Activated effector memory CD4-positive, alpha-beta T cell treated with anti-CD3 and anti-CD28 coated beads, Interleukin-2, amount 50 U/mL, for 16 hours (primary cell): ENCODE results near the gene SHROOM3.
A peak's percentile ranks its signal among the peaks of the same experiment; 100 is the strongest.

ENCODE experiments used
- DNase-seq: peaks from one replicate; pipeline ENCODE4 v3.0.0-alpha.2; 2020

SHROOM3 gene

DNA sequence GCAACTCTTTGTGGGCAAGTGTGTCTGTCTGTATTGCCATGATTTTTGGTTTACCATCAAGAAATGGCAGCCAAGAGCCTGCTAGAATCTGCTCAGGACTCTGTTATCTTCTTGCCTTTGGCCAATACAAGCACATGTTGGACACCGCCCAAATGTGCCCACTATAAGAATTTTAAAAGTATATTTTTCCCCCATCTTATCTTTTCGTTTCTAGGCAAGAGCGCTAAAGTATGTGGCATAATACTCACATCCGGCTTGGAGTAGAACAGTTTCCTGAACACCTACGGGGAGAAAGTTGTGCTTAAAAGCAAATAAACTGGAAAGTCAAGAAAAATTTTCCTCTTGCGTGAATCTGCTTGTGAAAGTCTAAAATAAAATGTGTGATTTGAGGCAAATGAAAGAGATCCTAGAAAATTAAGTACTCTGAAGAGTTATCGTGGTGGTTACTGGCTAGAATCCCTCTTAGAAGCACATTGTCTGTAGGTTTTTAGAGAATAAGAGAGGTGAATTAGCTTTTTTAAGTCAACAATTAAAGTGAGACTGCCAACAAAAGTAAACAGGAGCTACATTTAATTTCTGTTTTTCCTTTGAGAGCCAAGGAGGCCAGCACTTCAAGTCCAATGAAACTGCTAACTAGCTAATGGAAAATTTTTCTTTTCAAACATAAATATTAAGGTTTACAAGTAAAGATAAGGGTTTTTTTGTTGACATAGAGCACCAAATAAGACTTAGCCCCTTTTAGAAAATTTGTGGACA is 242.7 kb downstream of the SHROOM3 start:
- DNase-seq: no peak

DNA sequence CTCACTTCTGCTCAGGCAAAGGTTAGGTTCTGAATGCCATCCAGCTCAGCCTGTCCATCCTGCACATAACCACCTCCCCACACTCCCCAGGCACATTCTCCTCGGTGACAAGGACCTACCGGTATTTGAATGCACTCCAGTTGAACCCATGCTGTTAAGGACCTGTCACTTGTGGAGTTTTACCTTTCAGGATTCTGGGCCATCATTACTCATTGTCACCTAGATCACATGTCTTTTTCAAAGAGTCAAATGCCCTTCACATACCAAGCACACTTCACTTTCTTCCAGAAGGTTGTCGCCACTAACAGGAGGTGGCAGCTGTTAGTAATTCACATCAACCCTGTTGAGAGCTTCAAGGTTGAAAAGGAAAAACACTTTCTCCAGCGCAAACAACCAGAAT is 244.7 kb downstream of the SHROOM3 start:
- DNase-seq: no peak

DNA sequence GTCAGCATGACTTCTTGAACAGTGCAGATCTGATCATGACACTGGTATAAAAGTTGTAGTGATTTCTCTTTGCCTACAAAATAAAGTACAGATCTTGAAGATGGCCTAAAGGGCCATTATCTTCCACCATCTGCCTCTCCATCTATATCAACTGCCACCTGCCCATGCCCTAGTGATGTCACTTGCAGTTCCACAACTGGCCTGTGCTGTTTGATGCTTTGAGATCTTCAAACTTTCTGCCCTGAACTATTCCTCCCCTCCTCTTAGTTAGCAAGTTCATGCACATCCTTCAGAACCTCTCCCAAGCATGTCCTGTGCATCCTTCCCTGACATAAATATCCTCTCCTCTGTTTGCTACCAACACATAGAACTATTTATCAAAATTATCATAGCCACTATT is 245.9 kb downstream of the SHROOM3 start:
- no peak for DNase-seq

DNA sequence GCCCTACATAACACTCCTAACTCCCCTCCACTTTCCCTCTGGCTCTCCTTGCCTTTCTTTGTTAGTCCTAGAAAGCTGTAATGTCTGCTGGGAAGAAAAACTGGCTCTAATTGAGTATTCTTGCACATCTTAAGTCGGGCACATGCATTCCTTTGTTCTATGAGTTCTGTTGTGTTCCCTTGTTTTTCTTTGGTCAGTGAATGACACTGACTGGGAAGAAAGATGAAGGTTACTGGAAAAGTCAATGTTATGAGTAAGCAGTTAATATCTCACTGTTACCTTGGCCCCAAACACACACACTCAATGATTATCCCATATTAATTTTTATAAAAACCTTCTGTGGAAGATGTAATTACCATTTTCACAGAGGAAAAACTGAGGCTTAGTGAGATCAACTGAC is 247.0 kb downstream of the SHROOM3 start:
- DNase-seq: no peak

DNA sequence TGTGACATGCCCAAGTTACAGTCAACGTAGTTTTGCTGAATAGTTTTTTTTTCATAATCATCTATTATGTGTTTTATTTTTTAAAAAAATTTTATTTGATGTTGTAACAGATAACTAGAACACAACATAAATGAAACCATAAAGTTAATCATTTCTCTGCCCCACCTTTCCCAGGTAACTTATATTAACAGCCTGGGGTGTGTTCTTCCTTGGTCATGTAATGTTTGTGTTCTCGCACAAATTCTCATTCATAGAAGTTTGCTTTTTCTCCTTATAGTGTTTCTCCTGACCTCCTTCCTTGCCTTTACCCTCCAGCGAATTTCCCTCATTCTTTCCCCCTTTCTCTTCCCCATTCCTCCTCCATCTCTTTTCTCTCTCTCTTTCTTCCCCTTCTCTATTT is 248.1 kb downstream of the SHROOM3 start:
- DNase-seq: no peak

DNA sequence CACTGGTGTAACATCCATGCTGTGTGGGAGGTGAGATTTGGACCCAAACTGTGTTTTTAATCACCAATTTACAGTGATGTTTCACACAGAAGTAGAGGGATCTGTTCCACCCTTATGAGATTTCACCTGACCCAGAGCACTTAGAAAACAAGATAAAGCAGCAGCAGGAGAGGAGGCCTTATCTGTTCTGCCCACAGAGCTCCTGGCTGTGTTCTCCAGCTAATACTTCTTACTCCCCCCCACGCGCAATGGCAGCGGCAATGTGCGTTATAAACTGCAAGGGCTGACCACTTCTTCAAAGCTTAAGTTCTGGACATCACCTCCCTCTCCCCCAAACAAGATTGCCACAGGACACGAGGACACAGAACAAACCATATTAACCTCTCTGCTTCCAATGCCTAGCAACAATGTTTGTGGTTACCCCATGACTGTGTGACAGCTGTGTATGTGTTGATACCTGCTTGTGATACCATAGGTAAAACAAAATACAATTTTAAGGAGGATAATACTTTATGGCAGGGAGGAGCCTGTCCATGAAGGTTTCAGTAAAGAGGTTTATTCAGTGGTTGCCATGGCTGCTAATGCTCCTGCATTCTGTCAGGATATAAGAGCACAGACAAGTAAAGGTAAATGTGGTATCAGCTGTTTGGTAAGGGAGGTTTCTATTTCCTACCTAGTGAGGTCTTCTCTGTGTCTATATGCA is 252.9 kb downstream of the SHROOM3 start:
- no peak for DNase-seq

DNA sequence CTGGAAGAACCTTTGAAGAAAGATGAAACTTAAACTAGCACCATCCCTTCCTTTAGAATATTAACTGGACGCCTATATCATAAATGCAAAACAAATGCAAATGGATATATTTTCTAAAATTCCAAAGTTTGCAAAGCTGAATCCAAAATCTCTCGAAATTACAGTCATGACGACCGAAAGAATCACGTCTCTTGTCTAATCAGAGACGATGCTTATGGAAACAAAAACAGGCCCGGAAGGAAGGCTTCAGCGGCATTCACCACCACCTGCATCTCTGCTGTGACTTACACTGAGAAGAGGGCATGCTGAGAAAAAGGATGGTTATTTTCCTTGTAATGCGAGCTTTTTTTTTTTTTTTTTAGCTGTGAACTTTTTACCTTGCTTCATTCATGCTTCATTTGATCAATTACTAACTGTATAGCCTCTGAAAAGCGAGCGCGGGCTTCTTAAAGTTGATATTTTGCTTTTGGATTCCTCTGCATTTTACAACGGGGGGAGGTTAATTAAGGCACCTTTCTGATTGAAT is 253.7 kb downstream of the SHROOM3 start:
- no peak for DNase-seq

DNA sequence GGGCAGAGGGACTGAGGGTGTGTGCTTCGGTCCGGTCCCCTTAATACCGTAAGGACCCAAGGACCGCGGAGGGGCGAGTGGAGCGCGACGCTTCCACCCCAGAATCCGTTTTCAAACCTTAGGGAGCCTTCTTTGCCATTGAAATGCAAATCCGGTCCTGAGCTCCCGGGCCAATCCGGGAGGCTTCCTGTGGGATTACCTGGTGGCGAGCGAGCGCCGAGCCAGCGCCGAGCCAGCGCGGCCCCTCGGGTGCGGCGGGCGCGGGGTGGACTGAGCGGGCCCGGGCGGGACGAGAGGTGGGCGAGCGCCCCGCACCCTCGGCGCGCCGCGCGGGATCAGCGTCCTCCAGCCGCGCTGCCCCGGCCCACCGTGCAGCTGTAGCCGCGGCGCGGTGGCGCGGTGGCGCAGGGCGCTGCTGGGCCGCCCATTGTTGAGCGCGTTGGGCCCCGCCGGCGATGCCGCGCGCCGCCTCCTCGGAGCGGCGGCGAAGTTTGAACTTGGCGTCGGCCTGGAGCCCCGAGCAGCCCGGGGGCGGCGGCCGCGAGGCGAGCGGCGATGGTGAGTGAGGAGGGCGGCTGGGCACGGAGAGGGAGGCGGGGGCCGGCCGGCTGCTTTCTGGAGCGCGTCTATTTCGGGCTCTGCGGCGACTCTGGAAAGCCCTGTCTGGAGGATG is 254.3 kb downstream of the SHROOM3 start:
- peak; percentile 63 for DNase-seq

DNA sequence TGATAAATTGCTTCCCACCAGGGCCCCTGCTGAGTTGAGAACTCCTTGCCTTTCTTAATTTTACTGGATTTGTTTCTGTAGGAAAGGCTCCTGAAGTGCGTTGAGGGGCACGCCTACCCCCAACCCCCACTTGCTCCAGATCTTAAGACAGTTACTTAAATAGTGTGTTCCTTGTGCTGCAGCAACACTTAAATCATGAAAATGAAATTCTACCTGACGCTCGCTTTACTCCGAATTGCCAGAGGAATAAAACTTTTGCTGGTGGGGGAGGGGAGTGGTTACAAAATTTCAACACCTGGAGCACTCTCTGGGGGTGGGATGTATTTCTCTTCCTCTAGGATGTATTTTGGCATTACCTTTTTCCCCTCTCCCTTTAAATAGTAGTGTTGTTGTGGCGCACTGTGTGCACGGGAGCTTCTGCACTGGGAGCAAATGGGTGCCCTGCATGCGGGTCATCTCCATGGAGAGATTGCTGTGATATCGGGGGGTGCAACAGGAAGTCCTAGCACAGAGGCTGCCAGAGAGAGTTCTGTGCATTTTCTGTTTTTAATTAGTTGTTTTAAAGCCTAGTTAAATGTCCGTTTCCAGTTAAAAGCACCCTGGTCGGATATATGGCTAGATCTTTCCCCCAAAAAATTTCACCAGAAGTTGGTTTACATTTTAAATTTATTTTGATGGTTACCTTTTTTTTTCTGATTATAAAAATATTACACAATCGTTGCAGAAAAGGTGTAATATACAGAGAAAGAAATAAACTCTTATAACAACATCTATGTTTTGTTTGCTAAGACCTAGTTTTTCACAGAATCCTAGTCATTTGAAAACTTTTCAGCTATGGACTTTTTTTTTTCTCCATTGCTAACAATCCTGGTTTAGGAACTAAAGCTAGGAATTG is 255.2 kb downstream of the SHROOM3 start:
- DNase-seq: no peak

DNA sequence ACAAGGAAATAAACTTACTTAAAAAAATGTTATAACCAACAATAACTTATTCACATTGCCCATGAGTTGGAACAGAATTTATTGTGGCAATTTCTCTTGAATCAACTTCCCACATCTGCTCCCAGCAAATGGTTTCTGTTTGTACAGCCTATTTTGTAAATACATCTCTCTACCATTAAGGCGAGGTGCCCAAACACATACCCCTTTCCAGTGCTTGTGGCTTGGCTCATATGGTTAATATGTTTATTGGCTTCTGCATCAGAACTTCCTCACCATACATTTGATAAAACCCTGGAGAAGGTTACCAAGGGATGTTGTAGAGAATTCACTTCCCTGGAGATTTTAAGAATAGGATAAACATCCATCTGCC is 255.9 kb downstream of the SHROOM3 start:
- no peak for DNase-seq

DNA sequence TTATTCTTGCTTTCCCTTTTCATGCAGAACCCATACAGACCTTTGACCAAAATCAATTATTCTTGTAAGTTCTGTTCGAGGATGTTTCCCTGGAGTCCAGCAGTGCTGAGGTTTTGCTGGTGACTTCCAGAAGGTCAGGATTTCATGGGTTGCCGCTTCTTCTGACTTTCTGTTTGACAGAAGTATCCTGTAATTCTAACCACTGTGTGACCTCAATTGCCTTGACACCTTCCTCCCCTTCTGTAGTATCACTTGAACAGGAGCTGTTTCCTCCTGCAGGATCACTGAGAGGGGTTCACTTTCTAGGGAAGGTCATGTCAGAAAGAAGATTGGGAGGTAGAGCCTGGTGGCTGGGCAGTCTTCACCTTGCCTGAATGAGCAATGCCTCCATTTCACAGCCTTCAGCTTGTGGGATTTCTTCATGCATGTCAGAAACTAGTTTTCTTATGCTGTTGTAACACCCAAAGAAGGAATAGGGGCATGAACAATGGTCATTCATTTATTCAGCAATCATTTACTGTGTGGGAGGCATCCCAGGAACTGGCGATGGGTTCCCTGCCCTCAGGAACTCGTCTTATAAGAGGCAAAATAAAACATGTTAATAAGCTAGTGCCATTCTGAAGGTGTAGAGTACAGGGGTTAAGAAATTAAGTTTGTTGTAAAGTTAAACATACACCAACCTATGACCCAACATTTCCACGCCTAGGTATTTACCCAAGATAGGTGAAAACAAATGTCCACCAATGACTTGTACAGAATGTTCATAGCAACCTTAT is 257.0 kb downstream of the SHROOM3 start:
- no peak for DNase-seq

DNA sequence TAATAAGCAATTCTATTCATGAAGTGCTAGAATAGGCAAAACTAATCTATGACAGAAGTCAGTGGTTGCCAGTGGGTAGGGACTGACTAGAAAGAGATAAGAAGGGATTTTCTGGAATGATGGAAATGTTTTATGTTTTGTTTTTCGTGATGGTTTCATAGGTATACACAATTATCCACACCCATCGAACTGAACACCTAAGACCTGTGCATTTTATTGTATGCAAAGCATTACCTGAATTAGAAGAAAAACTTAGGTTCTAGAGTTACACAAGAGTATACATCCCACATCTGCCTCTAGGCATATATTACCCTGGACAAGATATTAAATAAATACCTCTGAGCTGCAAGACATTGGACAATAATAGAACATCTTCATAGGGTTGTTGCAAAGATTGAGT is 257.7 kb downstream of the SHROOM3 start:
- DNase-seq: no peak

DNA sequence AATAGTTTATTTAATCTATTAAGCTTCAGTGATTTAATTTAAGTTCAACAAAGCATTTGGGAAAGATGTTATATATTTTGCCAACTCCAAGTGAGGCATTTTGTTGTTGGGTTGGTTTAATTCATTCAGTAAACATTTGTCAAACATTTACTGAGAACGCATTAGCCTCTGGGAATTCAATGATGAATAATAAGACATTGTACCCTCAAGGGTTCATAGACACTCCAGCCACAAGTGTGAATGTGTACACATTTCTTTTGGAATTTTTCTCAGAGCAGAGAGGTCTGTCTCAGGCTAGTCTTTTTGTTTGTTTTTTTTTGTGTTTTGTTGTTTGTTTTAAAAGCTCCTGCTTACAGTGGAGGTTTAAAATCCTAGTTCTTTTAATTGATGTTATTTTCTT is 259.0 kb downstream of the SHROOM3 start:
- no peak for DNase-seq

DNA sequence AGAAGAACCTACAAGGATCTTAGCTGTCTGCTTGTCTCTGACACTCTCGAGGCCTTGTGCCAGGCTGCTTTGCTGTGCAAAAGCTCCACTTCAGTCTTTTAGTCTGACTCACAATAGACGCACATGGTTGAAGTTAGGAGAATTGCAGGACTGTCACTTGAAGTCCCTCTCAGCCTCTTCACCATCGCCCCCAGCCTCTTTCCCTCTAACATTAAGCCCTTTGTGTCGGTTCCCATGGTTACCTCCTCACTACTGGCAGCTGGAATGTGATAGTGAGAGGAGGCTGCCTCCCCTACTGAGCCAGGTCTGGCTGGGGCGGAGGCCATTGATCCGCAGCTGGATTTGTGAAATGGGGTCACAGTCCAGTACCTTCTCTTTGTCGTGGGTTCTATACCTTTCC is 261.1 kb downstream of the SHROOM3 start:
- DNase-seq: no peak

DNA sequence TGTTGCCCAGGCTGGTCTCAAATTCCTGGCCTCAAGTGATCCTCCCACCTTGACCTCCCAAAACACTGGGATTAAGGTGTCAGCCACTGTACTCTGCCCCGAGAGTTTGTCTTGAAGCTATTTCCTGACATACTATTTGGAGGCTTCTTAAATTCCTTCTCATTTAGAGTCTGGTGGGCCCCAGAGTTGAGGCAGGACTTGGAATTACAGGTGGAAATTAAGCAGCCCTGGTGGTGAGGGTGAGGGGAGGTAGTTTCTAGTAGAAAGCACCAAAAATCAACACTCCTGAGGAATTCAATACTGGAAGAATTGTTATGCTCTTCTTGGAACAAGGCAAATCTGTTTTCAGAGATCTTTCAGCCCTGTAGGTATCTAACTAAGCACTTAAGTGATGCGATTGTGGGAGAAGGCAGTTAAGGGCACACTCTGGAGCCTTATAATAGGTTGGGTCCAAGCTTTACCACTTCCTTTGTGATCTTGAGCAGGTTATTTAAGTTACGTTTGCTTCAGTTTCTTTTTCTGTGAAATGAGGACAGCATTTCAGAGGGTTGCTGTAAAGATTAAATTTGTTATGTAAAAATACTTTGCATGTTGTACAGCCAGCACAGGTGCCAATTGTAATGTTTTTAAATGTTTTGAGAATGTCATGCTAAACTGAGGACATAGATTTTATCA is 262.2 kb downstream of the SHROOM3 start:
- no peak for DNase-seq

DNA sequence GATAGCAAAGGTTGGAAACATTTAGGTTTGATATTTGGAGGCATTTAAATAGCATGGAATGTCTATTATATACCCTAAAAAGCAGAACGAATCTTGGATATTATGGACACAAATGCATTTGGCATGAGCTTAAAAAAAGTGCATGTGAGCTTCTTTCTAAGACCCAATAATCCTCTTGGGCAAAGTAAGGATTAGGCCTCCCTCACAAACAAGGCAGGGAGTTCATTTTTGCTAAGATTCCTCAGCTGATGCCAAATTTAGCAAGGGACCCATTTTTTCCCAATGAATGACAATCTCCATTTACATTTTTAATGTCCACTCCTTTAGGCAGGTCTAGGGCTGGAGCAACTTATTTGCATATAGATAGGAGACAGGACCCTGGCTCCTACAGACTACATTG is 263.1 kb downstream of the SHROOM3 start:
- no peak for DNase-seq

DNA sequence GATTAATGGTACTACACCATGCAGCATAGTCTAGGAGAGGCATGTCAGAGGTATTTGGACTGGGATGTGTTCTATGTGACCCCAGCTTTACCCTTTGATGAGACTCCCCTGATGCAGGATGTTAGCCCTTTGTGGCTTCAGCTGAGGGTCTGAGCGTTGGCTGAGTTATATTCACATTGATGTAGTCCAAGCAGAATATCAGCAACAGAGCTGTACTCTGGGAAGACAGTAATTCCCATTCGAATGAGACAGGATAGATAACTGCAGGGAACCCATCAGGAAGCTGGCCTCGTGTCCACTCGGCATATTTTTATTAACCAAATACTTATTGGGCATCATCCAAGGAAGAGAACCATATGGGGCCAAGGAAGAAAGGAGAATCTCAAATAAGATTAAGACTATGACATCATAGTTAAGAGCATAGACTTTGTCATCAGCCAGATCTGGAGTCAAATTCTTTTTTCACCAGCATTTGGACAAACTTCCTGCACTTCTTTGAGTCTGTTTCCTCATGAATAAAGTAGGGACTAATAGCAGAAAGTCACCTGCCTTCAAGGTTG is 264.8 kb downstream of the SHROOM3 start:
- no peak for DNase-seq

DNA sequence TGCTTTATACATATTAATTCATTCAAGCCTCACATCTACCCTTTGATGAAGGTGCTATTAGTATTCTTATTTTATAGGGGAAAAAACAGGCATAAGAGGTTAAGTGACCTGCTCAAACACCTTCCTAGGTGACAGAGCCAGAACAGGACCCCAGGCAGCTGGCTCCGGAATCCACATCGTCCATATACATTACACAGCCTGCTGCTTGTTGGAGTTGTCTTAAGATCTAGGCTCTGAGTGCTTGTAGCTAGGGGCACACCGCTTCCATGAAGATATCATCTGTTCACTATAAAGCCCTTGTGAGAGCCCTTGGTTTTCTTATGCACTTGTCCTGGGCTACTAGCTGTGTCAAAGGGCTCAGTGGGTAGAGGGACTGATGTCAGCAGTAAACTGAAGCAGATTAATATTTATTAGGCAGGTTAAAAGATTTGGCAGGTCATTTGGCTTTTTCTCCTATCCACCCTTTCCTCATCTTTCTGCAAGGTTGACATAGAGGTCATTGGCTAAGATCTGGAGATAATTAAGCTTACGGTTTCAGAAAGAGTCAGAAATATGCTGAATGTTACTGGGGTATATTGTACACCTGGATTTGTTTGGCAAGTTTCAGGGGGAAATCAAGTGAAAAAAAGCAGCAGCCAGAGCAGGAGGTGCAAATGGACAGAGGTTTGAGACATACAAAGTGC is 267.6 kb downstream of the SHROOM3 start:
- no peak for DNase-seq

DNA sequence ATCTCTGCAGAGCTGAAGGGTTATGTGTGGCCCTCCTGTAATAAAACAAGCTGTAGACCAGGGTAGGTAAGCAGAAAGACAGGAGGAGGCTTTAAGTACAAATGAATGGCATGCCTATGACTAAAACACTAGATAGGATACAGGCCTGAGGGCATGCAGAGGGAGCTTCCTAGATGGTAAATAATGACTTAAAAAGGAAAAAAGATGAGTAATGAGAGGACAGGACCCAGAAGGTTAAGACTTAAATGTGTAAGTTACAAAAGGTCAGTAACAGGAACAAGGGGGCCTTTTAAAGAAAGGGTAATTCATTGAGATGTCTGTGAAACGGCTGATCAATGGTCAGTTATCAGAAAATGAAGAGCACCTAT is 268.1 kb downstream of the SHROOM3 start:
- DNase-seq: no peak

DNA sequence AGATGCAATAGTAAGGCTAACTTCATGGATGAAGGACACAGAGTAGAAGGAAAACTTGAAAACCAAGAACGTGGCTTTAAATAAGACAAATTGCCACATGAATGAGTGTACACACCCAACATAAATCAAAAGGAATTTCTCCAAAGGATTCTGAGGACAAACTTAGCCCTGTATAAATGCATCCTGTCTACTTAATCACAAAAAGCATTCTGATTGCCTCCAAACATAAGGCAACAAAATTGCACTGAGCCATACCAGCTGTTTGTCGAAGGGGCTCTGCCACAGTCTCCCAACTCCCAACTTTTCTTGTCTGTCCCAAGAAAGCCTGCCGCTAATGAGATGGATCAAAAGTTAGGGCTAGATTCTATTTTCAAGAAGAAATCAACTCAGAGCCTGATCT is 268.6 kb downstream of the SHROOM3 start:
- DNase-seq: no peak
